H1 (cell line): ENCODE data around the gene OR14I1. TPM values are rescaled to one million over a fixed set of nuclear protein-coding genes. Genes with fewer than 3 reads are reported as not detected.

ENCODE experiments used
- CTCF ChIA-PET: fragments of 300-600 bp; sonication (Branson Sonifier 250); formaldehyde crosslinking; loops from one replicate; lab custom pipeline; 2021; ENCODE audit not compliant: partially characterized antibody; lab: Charles Lee
- POLR2A ChIA-PET: fragments of 300-600 bp; sonication (Branson Sonifier 250); formaldehyde crosslinking; loops from one replicate; lab custom pipeline; 2021; ENCODE audit warnings: inconsistent platforms; ENCODE audit not compliant: partially characterized antibody; lab: Charles Lee
- DNase-seq, 2 experiments: peaks; one replicate each; pipeline versions ENCODE4 v3.0.0 to v3.0.0-alpha.2; 2010 to 2022; ENCODE audit warnings: low spot score in 2 of 2, low read depth in 1 of 2, mixed read lengths in 1 of 2
- FAIRE-seq: peaks from 2 replicates; lab custom pipeline; 2011; peaks lifted over from hg19 to GRCh38; lab: Jason Lieb, UNC
- H2AFZ ChIP-seq: 2 replicates; pipeline ENCODE4 v1.8.1; 2012; ENCODE audit warnings: low read length, inconsistent platforms
- H2AK5ac ChIP-seq: 2 replicates; pipeline ENCODE4 v1.6.1; 2013; ENCODE audit warnings: low read depth, low read length
- H2BK120ac ChIP-seq: replicated peaks from 2 replicates; pipeline ENCODE3; 2013; ENCODE audit warnings: low read depth, low read length, inconsistent platforms
- H2BK12ac ChIP-seq: 2 replicates; pipeline ENCODE4 v1.6.1; 2013; ENCODE audit warnings: low read depth, low read length
- H2BK15ac ChIP-seq: 2 replicates; pipeline ENCODE4 v1.6.1; 2013; ENCODE audit warnings: low read length
- H2BK20ac ChIP-seq: 2 replicates; pipeline ENCODE4 v1.6.1; 2013; ENCODE audit warnings: low read length
- H2BK5ac ChIP-seq: 2 replicates; pipeline ENCODE4 v1.6.1; 2013; ENCODE audit warnings: low read depth, low read length
- H3K14ac ChIP-seq: 2 replicates; pipeline ENCODE4 v1.6.1; 2013; ENCODE audit warnings: inconsistent platforms; ENCODE audit not compliant: insufficient read length
- H3K18ac ChIP-seq: 2 replicates; pipeline ENCODE4 v1.6.1; 2013; ENCODE audit warnings: low read length; ENCODE audit errors: extremely low read depth
- H3K23ac ChIP-seq: 2 replicates; pipeline ENCODE4 v1.6.1; 2013; ENCODE audit warnings: inconsistent platforms; ENCODE audit not compliant: insufficient read length
- H3K23me2 ChIP-seq: 2 replicates; pipeline ENCODE4 v1.6.1; 2013; ENCODE audit warnings: low read depth, low read length
- H3K27ac ChIP-seq: 2 replicates; pipeline ENCODE4 v1.6.1; 2011; ENCODE audit warnings: low read depth, low read length, inconsistent platforms
- H3K27me3 ChIP-seq, 4 experiments: replicated peaks in 1 of 4; 1 replicate in 1 of 4; 2 replicates in 3 of 4; pipeline versions ENCODE4 v1.6.1 to v1.8.1; 2011 to 2013; ENCODE audit warnings: low read length in 3 of 4, mild to moderate bottlenecking in 3 of 4, inconsistent platforms in 2 of 4, mixed read lengths in 2 of 4, moderate library complexity in 1 of 4; ENCODE audit not compliant: control insufficient read depth in 3 of 4, insufficient read depth in 3 of 4; ENCODE audit errors: extremely low read depth in 1 of 4
- H3K36me3 ChIP-seq, 4 experiments: 2 replicates each; pipeline versions ENCODE4 v1.6.1 to v1.8.1; 2011 to 2013; ENCODE audit warnings: mild to moderate bottlenecking in 4 of 4, low read length in 3 of 4, moderate library complexity in 2 of 4, control low read depth in 1 of 4, inconsistent platforms in 1 of 4; ENCODE audit not compliant: insufficient read depth in 4 of 4, control insufficient read depth in 2 of 4
- H3K4ac ChIP-seq: replicated peaks from 2 replicates; pipeline ENCODE3; 2013; ENCODE audit warnings: low read length, low read depth, mixed read lengths, inconsistent platforms; ENCODE audit not compliant: insufficient read length
- H3K4me1 ChIP-seq, 4 experiments: replicated peaks in 1 of 4; 1 replicate in 1 of 4; 2 replicates in 3 of 4; pipeline versions ENCODE4 v1.6.1 to v1.8.1; 2011 to 2013; ENCODE audit warnings: low read length in 3 of 4, inconsistent platforms in 2 of 4, mixed read lengths in 1 of 4; ENCODE audit not compliant: insufficient read depth in 4 of 4, control insufficient read depth in 3 of 4
- H3K4me2 ChIP-seq, 2 experiments: 2 replicates each; pipeline versions ENCODE4 v1.6.1 to v1.8.1; 2011 to 2013; ENCODE audit warnings: low read depth in 2 of 2, low read length in 2 of 2, control low read depth in 1 of 2, inconsistent platforms in 1 of 2, mild to moderate bottlenecking in 1 of 2; ENCODE audit not compliant: insufficient read depth in 1 of 2
- H3K4me3 ChIP-seq, 4 experiments: fragments of 200-600, 300-600 bp in 1 of 4; sonication (generic), shearing (Covaris generic), sonication (Bioruptor Twin) in 1 of 4; 2 replicates each; pipeline versions ENCODE4 v1.5.1 to v1.8.1; 2011 to 2016; ENCODE audit warnings: low read length in 4 of 4, low read depth in 3 of 4, control low read depth in 2 of 4, inconsistent platforms in 2 of 4, mild to moderate bottlenecking in 2 of 4, mixed read lengths in 1 of 4, moderate library complexity in 1 of 4; ENCODE audit not compliant: insufficient read depth in 2 of 4; ENCODE audit errors: extremely low read depth in 1 of 4
- H3K56ac ChIP-seq: replicated peaks from 2 replicates; pipeline ENCODE3; 2013; ENCODE audit warnings: low read depth, mild to moderate bottlenecking, mixed read lengths, low read length, inconsistent platforms; ENCODE audit not compliant: insufficient read length
- H3K79me1 ChIP-seq: 2 replicates; pipeline ENCODE4 v1.6.1; 2013; ENCODE audit warnings: low read depth, low read length, control low read depth
- H3K79me2 ChIP-seq, 2 experiments: 2 replicates each; pipeline versions ENCODE4 v1.6.1 to v1.8.1; 2012 to 2013; ENCODE audit warnings: low read length in 2 of 2, mild to moderate bottlenecking in 2 of 2, inconsistent platforms in 1 of 2; ENCODE audit not compliant: insufficient read depth in 2 of 2, control insufficient read depth in 1 of 2
- H3K9ac ChIP-seq, 4 experiments: replicated peaks in 1 of 4; 1 replicate in 1 of 4; 2 replicates in 3 of 4; pipeline versions ENCODE4 v1.6.1 to v1.8.1; 2011 to 2013; ENCODE audit warnings: low read depth in 3 of 4, low read length in 3 of 4, control low read depth in 2 of 4, mild to moderate bottlenecking in 2 of 4, moderate library complexity in 2 of 4, inconsistent platforms in 1 of 4; ENCODE audit errors: extremely low read depth in 1 of 4
- H3K9me3 ChIP-seq, 2 experiments: 2 replicates each; pipeline versions ENCODE4 v1.6.1 to v1.8.1; 2012 to 2013; ENCODE audit warnings: mild to moderate bottlenecking in 2 of 2, moderate library complexity in 2 of 2, control low read depth in 1 of 2, inconsistent platforms in 1 of 2, low read depth in 1 of 2, low read length in 1 of 2, mixed read lengths in 1 of 2; ENCODE audit not compliant: insufficient read depth in 2 of 2
- H4K20me1 ChIP-seq, 2 experiments: replicated peaks in 1 of 2; 2 replicates each; pipeline versions ENCODE3 to v1.8.1; 2011 to 2013; ENCODE audit warnings: inconsistent platforms in 2 of 2, low read length in 2 of 2, mild to moderate bottlenecking in 1 of 2; ENCODE audit not compliant: insufficient read depth in 2 of 2, control insufficient read depth in 1 of 2
- H4K5ac ChIP-seq: 2 replicates; pipeline ENCODE4 v1.6.1; 2013; ENCODE audit warnings: low read length, low read depth, mixed read lengths, inconsistent platforms; ENCODE audit not compliant: insufficient read length
- H4K8ac ChIP-seq: 2 replicates; pipeline ENCODE4 v1.8.0; 2013; ENCODE audit warnings: mild to moderate bottlenecking, moderate library complexity, low read length, inconsistent platforms; ENCODE audit not compliant: insufficient read depth; ENCODE audit errors: extremely low read depth
- H4K91ac ChIP-seq: replicated peaks from 2 replicates; pipeline ENCODE3; 2013; ENCODE audit warnings: low read length, mixed read lengths, inconsistent platforms; ENCODE audit not compliant: insufficient read length
- ASH2L ChIP-seq: fragments of 200-600, 300-600 bp; sonication (generic); IDR thresholded peaks from one replicate; pipeline ENCODE4 v1.7.1; 2017; ENCODE audit warnings: low read length
- BCL11A ChIP-seq, 2 experiments: IDR thresholded peaks; one replicate each; pipeline ENCODE4 v1.6.1; 2011; ENCODE audit warnings: low read depth in 2 of 2, low read length in 2 of 2, mild to moderate bottlenecking in 2 of 2
- CREB1 ChIP-seq: IDR thresholded peaks from 2 replicates; pipeline ENCODE4 v1.6.1; 2012; ENCODE audit warnings: inconsistent platforms
- E2F6 ChIP-seq: IDR thresholded peaks from 2 replicates; pipeline ENCODE4 v1.6.1; 2012; ENCODE audit warnings: inconsistent platforms
- NANOG ChIP-seq: IDR thresholded peaks from 2 replicates; pipeline ENCODE4 v1.6.1; 2011; ENCODE audit warnings: low read length, low read depth, mild to moderate bottlenecking, inconsistent platforms; ENCODE audit not compliant: insufficient read depth, poor library complexity, severe bottlenecking
- SIX5 ChIP-seq: IDR thresholded peaks from 2 replicates; pipeline ENCODE4 v1.6.1; 2011; ENCODE audit warnings: mild to moderate bottlenecking, low read depth, low read length
- TCF12 ChIP-seq: IDR thresholded peaks from 2 replicates; pipeline ENCODE4 v1.6.1; 2011; ENCODE audit warnings: low read depth, mild to moderate bottlenecking, low read length
- ZNF274 ChIP-seq: IDR thresholded peaks from 2 replicates; pipeline ENCODE4 v1.7.0; 2012; ENCODE audit warnings: low read length, borderline replicate concordance; ENCODE audit errors: extremely low read depth
- WGBS, 2 experiments: shearing (Covaris generic) in 1 of 2; methylation state at CpG; one replicate each; pipeline versions ENCODE4 v1.1.6 to v1.1.7; 2013 to 2015; ENCODE audit warnings: low lambda C conversion rate in 2 of 2, mixed read lengths in 2 of 2, inconsistent platforms in 1 of 2, low coverage in 1 of 2, missing lambda C conversion rate in 1 of 2; ENCODE audit not compliant: insufficient replicate concordance in 2 of 2, insufficient coverage in 1 of 2, insufficient read length in 1 of 2; ENCODE audit errors: extremely low coverage in 1 of 2, missing lambda C conversion rate in 1 of 2; 5-methylcytosine and 5-hydroxymethylcytosine counted together
- polyA plus RNA-seq, 7 experiments: library from polyadenylated mRNA; depleted of rRNA in 3 of 7; stranded (reverse) in 5 of 7; unstranded in 2 of 7; fragments of >200 nt in 5 of 7; fragments of 200-250 nt in 2 of 7; gene quantifications; 1 replicate in 5 of 7; 2 replicates in 1 of 7; 4 replicates in 1 of 7; pipeline versions ENCODE4 v1.2.1 to v1.2.3, GENCODE V29; 2011 to 2013; ENCODE audit warnings: missing spikeins in 2 of 7, mixed read lengths in 2 of 7
- total RNA-seq: library from RNA; stranded (reverse); fragmentation: NEBNext Ultra II Directional; extraction: Animal tissue kit (Norgen Biotek cat#: 25700); gene quantifications from 2 replicates; pipeline ENCODE4 v1.2.1, GENCODE V29; 2021

The OR14I1 gene
- total and polyA plus RNA-seq, 2 of the 8 experiments (the other 6 are each of a cell fraction or from before 2014, with no cell fraction given), result not detected

- 79% methylated on average over 4 of the region's 4 CpGs; no CpG with 5 or more reads in 1 of the 2 experiments for WGBS, 2 experiments
- no peak overlapping the region for H4K8ac ChIP-seq
- no peak overlapping the region for H2AFZ ChIP-seq
- FAIRE-seq (no peak), DNase-seq (no peak)
- no peaks in the 10 kb centered on the region for H3K79me2 ChIP-seq
- ChIA-PET POLR2A (no interaction called here), CTCF (no interaction called here)
- no peak overlapping the region for H2BK20ac ChIP-seq
- H2BK120ac ChIP-seq, result no peak overlapping the region
- H3K9ac ChIP-seq, result no peak overlapping the region
- no peak overlapping the region for H3K14ac ChIP-seq
- H2BK12ac ChIP-seq, result no peak overlapping the region
- no peak overlapping the region for H3K4me3 ChIP-seq
- no peak overlapping the region for H3K27ac ChIP-seq
- no peak overlapping the region for H3K4ac ChIP-seq
- no peak overlapping the region for H3K56ac ChIP-seq
- peaks cover 70 to 84% of the 10 kb centered on the region in 2 experiments for H3K9me3 ChIP-seq
- H4K5ac ChIP-seq, result no peak overlapping the region
- no peaks in the 10 kb centered on the region for H4K20me1 ChIP-seq
- no peak overlapping the region for H2BK15ac ChIP-seq
- H4K91ac ChIP-seq, result no peak overlapping the region
- H3K4me1 ChIP-seq, result no peaks in the 10 kb centered on the region
- H3K4me2 ChIP-seq, result no peak overlapping the region
- no peak overlapping the region for H3K18ac ChIP-seq
- H3K79me1 ChIP-seq, result no peaks in the 10 kb centered on the region
- no peaks in the 10 kb centered on the region for H3K23me2 ChIP-seq
- no peak overlapping the region for H2AK5ac ChIP-seq
- no peaks in the 10 kb centered on the region for H3K27me3 ChIP-seq
- no peak overlapping the region for H3K23ac ChIP-seq
- H3K36me3 ChIP-seq, result no peaks in the 10 kb centered on the region
- H2BK5ac ChIP-seq, result no peak overlapping the region
- TF ChIP-seq NANOG (no peak), E2F6 (no peak), CREB1 (no peak), TCF12 (no peak), SIX5 (no peak), ASH2L (no peak), ZNF274 (no peak), BCL11A (IDR thresholded peaks at IDR 0.05; ENCODE audit: low read depth in 2 of 2, low read length in 2 of 2) (no peak)
Observed at GRCh38 chr1:248710305-248710900, 7.8 kb upstream of the OR14I1 start.
